HuH-7 (cell line): Measurements from ENCODE around the gene CDH4.

Experiments used
- DNase-seq: peaks from one replicate; pipeline ENCODE4 v3.0.0; 2011; ENCODE audit warnings: low spot score

CDH4 gene

DNA sequence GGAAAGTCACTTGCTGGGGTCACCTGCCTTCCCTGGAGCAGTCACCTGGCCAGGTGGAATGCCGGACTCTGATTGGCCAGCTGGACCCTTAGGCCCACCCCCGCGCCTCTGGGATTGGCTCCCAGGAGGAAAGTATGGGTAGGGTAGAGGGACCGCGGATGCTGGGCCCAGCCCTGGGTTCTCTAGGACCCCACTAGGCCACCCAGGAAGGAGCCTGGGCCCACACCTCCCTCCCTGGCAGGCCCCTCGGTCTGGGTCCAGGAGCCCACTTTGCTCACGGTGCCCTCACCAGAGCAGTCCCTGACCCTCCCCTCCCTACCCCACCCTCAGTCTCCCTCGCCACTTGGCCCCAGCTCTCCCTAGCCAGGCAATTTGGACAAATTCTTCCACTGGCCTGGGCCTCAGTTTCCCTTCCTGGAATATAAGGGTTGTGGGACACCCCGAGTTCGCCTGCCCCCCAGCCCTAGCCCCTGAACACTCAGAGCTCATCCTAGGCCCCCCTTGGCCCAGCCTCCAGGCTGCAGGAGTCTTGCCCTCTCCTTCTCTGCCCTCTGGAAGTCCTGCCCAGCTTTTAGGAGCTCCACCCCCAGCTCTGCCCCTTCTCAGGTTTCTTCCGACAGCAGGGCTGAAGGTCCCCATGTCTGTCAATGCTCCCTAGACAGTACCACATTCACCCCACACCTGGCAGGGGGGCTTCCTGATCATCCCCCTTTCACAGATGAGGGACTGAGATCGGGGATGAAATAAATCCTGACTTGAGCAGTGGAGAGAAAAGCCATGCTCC, 514.0 kb downstream of the CDH4 start:
- DNase-seq = no peak

DNA sequence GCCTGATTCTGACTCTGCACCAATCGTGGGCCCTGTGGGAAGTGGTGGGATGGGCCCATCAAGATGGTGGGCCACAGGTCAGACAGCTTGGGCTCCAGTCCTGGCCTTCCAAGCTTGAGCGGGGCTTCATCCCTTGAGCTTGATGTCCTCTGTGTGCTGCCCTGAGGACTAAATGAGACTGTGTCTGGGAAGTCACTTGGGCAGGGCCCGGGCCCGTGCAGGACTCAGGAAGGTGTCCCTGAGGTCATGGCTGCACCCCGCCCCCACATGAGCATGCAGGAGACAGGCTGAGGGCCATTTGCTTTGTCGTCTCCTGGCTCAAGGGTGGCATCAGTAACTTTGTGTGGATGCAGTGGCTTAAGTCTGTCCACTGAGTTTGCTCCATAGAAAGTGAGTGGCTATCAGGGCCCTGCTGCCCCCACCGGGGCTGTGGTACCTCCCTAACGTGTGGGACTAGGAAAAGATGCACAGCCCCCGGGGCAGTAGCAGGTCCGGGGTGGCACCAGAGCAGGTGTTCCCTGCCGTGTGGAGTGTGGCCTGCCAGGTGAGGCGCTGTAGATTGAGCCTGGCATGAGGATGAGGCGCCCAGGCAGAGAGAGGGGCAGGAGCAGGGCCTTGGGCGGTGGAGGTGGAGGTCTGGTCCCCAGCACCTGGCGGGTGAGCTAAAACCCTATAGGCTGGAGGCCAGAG, 515.0 kb downstream of the CDH4 start:
- DNase-seq = no peak

DNA sequence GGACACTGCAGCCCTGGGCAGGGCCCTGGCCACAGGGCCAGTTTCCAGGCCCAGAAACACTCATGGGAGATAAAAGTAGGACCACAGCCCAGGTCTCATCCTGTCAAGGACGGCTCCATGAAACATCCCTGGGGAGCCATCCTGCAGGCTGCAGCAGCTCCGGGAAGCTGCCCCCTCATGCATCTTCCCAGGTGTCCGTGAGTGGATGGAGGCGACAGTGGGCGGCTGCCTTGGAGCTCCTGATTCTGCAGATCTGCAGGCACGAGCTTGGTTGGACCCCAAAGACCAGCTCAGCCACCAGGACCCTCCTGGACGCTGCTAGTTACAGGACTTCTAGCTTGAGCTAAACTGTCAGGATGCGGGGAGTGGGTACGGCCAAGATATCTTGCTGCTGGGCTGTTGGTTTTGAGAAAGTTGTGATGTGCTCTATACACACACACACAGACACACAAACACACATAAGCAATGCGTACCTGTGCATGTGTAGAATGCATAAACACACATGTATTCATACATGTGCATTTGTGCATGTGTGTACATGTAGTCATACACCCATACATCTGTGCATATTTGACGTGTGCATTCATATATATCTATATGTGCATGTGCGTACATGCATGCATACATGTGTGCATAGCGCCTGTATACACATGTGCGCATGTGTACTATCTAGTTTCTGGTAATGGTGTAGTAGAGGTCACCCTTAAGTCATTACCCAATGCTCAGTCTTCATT, 515.9 kb downstream of the CDH4 start:
- DNase-seq = no peak

DNA sequence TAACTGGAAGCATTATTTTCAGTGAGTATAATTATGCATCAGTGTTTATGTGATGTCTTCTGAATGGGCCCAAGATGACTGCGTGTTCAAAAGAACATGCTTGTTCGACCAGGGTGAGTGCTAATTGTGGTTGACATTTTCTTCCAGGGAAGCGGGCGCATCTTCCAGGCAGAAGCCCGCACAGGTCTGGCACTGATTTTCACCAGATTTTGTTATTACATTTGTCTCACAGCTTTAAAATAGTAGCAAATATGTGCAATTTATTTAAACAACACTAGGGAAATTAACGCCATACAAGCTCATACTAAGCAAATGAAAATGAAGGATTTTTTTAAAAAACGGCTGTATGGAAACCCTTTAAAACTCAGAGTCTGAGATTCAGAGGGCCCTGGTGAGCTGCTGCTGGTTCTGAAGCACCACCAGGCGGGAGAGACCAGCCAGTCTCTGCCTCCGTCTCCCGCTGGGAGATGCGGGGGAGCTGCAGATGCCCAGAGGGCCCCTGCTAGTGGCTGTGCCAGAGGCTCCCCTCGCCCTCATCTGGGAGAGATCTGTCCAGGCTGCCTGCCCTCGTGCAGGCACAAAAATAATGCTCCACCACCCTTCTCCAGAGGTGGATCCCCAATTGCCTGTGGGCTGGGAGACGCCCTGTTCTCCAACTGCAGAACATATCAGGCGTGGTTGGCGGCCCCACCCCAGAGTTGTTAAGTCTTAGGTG, 516.7 kb downstream of the CDH4 start:
- DNase-seq = no peak

DNA sequence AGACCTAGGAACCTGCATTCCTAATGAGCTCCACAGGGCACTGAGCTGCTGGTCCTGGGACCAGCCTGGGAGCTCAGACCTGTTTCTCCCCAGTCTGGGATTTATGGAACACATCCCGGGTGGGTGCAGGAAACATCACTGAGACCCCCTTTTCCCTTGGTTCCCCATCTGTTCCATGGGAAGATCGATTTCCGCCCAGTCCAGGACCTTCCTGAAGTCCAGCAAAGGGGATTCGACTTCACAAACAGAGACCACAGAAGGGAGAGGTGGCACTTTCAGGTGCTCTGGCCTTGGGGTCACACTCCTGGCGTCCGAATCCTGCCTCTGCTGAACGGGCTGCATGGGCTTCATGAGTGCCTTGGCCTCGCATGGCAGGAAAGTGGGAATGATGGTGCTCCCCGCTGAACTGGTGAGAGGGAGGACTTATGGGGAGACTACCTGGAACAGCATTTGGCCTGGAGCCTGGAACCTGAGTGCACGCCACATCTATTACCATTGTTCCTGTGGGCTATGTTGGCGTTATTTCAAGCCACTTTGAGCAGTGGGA, 517.3 kb downstream of the CDH4 start:
- no peak for DNase-seq

DNA sequence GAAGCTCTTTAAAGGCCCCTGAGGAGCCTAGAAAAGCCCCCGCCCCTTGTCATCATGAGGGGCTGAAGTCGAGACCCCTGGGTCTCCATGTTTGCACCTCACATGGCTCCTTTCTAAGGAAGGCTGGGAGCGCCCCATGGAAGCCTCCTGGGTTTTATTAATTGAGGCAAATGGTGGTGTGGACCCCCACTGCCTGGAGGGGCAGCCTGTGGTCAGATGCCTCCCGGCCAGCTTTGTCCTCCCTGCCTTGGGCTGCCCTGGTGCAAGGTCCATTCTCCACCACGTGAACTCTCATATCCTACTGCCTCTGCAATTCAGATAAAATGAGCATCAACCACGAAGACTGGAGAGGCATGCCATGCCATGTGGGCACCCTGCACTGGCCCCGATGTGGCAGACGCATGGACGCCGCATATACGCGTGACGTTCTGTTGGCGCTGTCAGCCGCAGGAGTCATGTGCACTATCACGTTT, 518.1 kb downstream of the CDH4 start:
- DNase-seq = no peak

DNA sequence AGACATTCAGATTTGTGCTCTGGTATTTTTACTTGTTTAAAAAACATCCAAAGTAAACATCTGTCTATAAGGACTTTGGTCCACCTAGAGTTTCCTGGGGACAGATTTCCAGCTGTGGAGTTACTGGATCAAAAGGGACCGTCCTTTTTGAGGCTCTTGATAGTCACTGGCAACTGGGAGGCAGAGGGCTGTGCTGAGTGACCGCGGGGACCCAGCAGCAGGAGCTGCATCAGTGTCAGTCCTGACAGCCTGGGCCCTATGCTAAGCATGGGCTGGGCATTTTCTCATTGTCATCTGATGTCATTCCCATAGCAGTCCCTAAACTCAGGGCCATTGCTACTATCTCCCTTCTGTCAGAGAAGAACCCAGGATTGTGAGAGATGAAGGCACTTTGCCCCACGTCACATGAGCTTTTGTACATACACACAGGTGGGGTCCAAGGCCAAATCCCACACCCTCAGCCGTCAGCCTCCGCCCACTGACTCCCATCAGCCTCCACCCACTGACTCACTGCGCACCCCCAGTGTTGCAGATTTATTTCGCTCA, 519.8 kb downstream of the CDH4 start:
- no peak for DNase-seq

DNA sequence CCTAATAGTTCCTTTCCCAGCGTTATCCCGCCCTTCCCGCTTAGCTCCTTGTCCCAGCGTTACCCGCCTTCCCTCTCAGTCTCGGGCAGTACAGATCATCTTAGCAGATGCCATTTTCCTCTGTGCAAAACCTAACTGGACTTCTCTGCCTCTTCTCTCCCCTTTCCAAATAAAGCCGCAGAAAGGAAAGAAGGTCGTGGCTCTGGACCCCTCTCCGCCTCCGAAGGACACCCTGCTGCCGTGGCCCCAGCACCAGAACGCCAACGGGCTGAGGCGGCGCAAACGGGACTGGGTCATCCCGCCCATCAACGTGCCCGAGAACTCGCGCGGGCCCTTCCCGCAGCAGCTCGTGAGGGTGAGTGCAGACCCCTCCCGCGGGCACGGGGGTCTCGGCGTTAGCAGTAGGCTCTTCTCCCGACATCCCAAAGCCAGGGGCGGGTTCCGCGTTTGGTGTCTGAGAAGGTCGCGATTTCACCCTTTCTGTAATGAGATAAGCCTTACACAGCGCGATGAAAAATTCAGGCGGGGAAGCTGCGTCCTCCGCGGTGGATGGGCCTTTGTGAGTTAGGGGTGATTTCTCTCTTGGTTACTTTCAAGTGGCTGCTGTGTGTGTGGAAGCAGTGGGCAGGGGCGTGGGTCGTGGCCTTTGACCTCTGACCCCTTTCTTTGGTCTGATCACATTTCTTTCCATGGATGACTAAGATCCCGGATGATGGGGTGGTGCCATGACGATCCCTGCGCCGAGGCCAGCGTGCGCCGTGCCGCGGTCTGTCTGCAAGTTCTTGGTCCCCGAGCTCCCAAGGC, 521.0 kb downstream of the CDH4 start:
- no peak for DNase-seq

DNA sequence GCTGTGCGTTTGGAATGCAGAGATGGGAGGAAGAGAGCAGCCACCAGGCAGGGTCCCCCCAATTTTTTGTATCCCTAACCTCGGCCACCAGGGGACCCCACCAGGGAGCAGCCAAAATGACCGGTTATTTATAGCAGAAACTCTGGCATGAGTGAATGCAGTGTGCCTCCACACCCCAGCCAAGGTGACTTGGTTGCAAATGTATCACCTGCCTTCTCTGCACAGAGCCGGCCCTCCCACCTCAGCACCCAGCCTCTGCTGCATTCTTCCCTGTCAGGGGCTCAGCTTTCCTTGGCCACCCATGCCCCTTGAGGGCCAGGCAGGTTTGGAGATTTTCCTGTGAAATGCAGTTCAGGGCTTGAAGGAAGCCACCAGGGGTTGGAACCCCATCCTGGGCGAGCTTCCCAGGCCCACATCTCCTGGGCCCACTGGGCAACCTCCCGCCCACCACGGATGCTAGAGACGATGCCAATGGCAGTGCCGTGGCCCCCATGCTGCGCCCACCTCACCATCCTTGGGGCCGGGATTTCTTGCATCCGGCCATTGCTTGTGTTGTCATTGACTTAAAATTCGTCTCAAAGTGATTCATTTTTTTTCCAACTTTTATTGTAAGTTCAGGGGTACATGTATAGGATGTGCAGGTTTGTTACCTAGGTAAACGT, 522.0 kb downstream of the CDH4 start:
- DNase-seq = no peak

DNA sequence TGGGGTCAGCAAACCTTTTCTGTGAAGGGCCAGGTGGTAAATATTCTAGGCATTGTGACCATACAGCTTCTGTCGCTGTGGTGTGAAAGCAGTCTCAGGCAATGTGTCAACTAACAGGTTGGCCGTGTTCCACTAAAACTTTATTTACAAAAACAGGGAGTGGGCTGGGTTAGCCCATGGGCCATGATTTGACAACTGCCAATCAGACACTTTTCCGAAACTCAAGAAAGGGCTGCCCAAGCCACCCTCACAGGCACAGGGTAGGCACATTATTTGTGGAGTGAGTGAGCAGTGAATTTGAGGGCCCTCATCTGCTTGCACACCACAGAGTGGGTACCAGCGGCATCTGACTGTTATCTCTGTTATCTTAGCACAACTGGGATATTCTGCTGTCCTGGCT, 523.4 kb downstream of the CDH4 start:
- no peak for DNase-seq

DNA sequence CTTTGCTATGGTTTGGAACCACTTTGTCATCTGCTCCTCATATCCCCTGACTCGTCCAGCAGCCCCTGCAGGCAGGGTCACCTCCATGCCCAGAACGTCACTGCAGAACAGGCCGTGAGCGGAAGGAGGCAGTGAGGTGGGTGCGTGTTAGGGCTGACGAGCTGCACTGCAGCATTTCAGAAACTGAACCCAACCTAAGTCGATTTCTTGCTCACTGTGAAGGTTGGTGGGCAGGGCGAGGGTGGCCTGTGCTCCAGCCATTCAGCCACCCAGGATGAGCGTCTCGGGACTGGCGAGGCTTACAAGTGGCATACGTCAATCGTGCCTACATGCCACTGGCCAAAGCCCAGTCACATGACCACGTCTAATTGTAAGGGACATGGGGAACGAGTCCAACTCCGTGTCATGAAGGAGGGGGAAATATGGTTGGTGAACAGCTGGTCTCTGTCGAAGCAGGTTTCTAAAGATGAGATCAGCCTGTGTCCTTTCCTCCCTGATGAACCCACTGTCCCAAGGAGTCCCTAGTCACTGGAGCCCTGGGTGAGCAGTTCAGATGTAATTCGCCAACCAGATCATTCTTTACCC, 524.5 kb downstream of the CDH4 start:
- DNase-seq = no peak

DNA sequence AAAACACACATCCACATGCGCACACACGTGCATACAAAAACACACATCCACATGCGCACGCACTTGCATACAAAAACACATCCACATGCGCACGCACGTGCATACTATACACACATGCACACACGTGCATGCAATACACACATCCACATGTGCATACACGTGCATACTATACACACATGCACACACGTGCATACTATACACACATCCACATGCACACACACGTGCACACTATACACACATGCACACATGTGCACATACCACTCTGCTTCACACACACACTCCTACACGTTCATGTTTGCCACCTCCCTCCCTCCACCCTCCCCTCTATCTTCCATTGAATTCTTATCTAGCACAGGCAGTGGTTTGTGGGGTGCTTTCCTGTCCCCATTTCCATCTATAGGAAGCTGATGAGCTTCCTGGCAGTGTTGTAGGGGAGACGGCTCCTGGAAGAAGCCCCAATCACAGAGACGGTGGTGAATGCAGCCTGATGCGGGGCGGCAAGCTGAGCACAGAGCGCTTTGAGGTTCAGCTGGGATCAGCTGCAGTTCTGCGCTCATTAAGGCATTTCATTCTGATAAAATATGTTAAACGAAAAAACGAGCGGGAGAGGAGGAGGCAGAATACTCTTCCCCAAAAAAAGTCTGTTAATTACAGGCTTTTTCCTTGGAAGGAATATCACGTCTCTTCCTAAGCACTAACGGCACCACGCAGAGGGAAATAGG, 525.9 kb downstream of the CDH4 start:
- DNase-seq = no peak

DNA sequence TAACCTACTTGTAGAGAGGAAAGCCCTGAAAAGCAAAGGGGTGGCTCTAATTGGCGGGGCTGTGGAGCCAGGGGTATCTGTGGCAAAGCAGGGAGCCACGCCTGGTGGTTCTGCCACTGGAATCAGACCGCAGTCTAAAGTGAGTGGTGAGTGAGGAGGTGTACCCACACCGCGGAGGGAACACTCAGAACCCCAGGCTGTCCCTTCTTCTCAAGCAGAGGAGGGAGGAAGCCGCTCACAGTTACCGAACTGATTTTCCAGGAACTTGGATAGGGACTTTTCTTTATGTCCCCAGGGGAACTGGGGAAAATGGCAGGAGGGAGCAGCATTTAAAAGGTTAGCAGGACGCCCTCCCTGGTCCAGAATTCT, 526.4 kb downstream of the CDH4 start:
- no peak for DNase-seq

DNA sequence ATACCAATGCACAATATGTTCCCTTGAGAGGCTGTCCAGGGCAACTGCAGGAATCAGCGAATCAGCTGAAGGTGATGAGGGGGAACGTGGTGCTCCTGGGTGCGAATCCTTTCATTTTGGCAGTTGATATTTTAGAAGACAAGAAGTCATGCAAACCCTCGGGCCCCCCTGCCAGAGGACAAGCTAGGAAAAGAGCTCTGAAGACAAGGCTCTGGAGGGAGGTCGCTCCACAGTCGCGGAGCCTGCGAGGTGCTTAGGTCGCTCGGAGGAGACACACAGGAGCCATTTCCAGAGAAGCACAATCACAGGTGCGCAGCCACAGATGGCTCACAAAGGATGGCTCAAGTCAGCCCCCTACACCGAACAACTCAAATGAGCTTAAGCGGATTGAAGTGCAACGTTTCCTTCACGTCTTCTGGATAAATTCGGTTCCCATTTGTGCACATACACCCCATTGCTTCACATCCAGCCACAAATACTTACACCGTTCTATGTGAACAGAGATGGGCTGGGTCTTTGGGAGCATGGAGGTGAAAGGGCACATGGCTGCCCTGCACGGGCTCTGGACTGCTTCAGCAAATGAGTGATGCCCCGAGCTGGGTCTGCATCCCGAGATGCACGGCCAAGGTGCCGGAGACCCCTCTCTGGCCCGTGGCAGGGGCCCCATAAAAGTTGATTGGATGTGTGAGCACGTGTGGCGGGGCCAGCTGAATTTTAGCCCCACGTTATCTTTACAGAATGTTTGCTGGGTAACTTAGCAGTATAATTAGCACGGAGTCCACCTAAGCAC, 527.3 kb downstream of the CDH4 start:
- no peak for DNase-seq

DNA sequence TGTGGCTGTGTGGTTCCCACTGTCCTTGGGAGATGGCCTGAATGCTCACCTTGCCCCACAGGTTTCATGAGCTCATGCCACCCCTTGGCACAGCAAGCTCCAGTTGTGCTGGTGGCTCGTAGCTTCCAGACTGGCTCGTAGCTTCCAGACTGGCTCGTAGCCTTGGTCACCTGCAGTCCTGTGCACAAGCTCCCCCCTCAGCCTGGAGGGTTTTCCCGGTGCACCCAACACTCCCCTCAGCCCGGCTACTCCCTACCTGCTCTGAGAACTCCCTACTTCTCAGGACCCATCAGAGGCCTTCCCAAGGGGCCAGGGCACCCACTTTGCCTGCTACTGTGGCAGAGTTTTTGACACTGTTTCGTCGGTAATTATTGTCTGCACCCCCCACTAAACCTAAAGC, 528.0 kb downstream of the CDH4 start:
- DNase-seq = no peak

DNA sequence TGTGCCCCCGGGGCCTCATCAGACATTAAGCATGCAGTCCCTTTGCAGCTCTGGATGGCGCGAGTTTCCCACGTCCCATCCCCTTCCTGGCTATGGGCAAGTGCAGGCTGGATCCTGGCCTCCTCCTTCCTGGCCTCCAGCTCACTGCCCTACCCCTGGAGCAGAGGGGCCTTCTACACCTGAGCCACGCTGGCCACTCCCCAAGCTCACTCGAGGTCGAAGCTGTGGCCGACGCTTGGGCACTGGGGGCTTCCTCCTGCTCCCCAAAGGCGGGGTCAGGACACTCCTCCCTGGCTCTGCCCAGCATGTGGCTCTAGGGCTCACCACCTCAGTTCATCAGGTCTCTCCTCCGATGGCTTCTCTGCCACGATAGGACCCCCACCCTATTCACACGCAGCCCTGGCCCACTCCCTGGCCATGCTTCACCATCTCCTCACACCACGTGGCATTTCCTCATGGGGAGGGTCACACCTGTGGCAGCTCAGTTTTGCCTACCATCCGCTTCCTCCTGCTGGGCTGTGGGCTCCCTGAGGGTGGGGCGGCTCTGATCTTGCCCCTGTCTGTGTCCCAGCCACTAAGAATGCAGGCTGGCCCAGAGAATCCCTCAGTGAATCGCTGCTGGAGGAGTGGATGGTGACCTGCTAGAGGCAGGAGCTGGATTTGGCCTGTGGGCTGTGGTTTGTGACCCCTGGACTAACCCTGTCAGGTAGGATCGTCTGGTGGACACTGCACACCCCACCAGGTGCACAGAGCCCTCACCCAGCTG, 532.9 kb downstream of the CDH4 start:
- DNase-seq = no peak

DNA sequence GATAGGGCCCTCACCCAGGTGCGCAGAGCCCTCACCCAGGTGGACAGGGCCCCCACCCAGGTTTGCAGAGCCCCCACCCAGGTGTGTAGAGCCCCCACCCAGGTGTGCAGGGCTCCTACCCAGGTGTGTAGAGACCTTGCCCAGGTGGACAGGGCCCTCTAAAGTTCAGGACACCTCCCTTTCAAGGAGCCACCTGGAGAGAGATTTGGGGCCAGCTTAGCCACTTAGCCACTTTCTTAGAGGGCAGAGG, 533.4 kb downstream of the CDH4 start:
- DNase-seq = no peak

DNA sequence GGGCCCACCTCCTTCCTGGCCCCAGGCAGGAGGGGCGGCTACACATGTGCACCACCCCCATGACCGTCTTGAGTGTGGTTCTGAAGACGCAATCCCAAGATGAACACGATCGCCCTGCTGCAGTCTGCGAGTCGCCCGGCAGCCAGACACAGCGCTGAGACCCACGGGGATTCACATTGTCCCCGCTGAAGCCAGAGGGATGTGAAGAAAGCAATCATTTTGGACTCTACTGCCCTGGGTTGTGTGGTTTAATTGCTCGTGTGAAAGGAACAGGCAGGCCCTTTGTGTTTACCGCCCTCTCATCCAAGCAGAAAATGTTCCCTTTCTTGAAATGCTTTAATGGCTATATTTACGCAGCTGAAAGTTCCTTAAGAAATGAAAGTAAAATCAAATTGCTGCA, 534.2 kb downstream of the CDH4 start:
- DNase-seq = no peak
